ENCODE results near the gene UBTD2. TPM values are rescaled to one million over a fixed set of nuclear protein-coding genes. Genes with fewer than 3 reads are reported as not detected.

UBTD2 gene
- total RNA-seq, 4 donors from 2014 or later: 17.3 to 26.6 (median 20.2) TPM

DNA sequence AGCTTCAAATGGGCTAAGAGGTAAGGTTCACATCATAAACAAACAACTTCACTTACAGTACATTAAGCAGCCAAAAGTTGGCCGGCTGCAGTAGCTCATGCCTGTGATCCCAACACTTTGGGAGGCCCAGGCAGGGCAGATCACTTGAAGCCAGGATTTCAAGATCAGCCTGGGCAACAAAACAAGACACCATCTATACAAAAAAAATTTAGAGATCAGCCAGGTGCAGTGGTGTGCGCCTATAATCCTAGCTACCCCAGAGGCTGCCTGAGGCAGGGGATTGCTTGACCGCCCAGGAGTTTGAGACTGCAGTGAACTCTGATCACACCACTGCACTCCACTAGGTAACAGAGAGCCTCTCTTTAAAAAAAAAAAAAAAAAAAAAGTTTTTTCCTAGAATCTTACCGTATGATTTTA lies 16.9 kb downstream of the UBTD2 start:
- Histone ChIP-seq H3K4me3 (no peak overlapping the region), H3K27ac (peak overlapping the region in 1 of 4 donors; percentile 38), H3K4me1 (peaks cover 0 to 29% (median 4%) of the 10 kb centered on the region in 3 donors), H3K36me3 (no peaks in the 10 kb centered on the region), H3K27me3 (no peaks in the 10 kb centered on the region), H3K9me3 (no peaks in the 10 kb centered on the region)
- ATAC-seq: no peak
- WGBS, 2 donors (ENCODE audit: low coverage in 1 of 2): 47 to 75% methylated on average over 3 to 4 of the region's 4 CpGs
- TF ChIP-seq POLR2A (IDR thresholded peaks at IDR 0.05) (no peak), POLR2AphosphoS5 (IDR thresholded peaks at IDR 0.05) (no peak), CTCF (IDR thresholded peaks at IDR 0.05) (no peak), EP300 (IDR thresholded peaks at IDR 0.05) (no peak)

- no peaks in the 10 kb centered on the region for H3K27me3 ChIP-seq
- TF ChIP-seq POLR2A (IDR thresholded peaks at IDR 0.05): no peak
- no peak for TF ChIP-seq CTCF (IDR thresholded peaks at IDR 0.05)
- TF ChIP-seq EP300 (IDR thresholded peaks at IDR 0.05): no peak
- TF ChIP-seq POLR2AphosphoS5 (IDR thresholded peaks at IDR 0.05): no peak
- 48 to 54% methylated on average over 7 to 8 of the region's 10 CpGs for WGBS, 2 donors (ENCODE audit: low coverage in 1 of 2)
- no peak overlapping the region for H3K4me3 ChIP-seq
- peaks cover 0 to 34% (median 4%) of the 10 kb centered on the region in 3 donors for H3K4me1 ChIP-seq
- no peaks in the 10 kb centered on the region for H3K9me3 ChIP-seq
- ATAC-seq: no peak
- peak overlapping the region in 1 of 4 donors; percentile 38 for H3K27ac ChIP-seq
- no peaks in the 10 kb centered on the region for H3K36me3 ChIP-seq
Measured at GRCh38 chr5:172266071-172266675, 17.4 kb downstream of the UBTD2 start.

GRCh38 chr5:172264815-172265395 lies 18.7 kb downstream of the UBTD2 start:
- no peak for ATAC-seq
- H3K36me3 ChIP-seq: no peaks in the 10 kb centered on the region
- TF ChIP-seq EP300 (IDR thresholded peaks at IDR 0.05) (no peak), POLR2AphosphoS5 (IDR thresholded peaks at IDR 0.05) (no peak), CTCF (IDR thresholded peaks at IDR 0.05) (no peak), POLR2A (IDR thresholded peaks at IDR 0.05) (no peak)
- peaks cover 0 to 38% (median 4%) of the 10 kb centered on the region in 3 donors for H3K4me1 ChIP-seq
- H3K4me3 ChIP-seq: no peak overlapping the region
- H3K27me3 ChIP-seq: no peaks in the 10 kb centered on the region
- H3K9me3 ChIP-seq: no peaks in the 10 kb centered on the region
- 86% methylated on average over 3 to 4 of the region's 4 CpGs for WGBS, 2 donors (ENCODE audit: low coverage in 1 of 2)
- no peak overlapping the region for H3K27ac ChIP-seq

GRCh38 chr5:172255444-172255843 lies 28.1 kb downstream of the UBTD2 start:
- H3K36me3 ChIP-seq: peaks cover 0 to 15% of the 10 kb centered on the region in 2 donors
- TF ChIP-seq CTCF (IDR thresholded peaks at IDR 0.05) (no peak), POLR2A (IDR thresholded peaks at IDR 0.05) (no peak), EP300 (IDR thresholded peaks at IDR 0.05) (no peak), POLR2AphosphoS5 (IDR thresholded peaks at IDR 0.05) (no peak)
- 91 to 100% methylated on average over 2 to 9 of the region's 23 CpGs for WGBS, 2 donors (ENCODE audit: low coverage in 1 of 2)
- no peak overlapping the region for H3K4me3 ChIP-seq
- peaks cover 0 to 27% (median 0%) of the 10 kb centered on the region in 3 donors for H3K9me3 ChIP-seq
- no peaks in the 10 kb centered on the region for H3K27me3 ChIP-seq
- H3K4me1 ChIP-seq: no peaks in the 10 kb centered on the region
- no peak overlapping the region for H3K27ac ChIP-seq
- no peak for ATAC-seq

GRCh38 chr5:172252501-172252900 lies 31.1 kb downstream of the UBTD2 start:
- peaks cover 0 to 28% (median 0%) of the 10 kb centered on the region in 3 donors for H3K9me3 ChIP-seq
- 58 to 100% methylated on average over 1 to 2 of the region's 2 CpGs for WGBS, 2 donors (ENCODE audit: low coverage in 1 of 2)
- H3K27ac ChIP-seq: no peak overlapping the region
- TF ChIP-seq CTCF (IDR thresholded peaks at IDR 0.05) (no peak), EP300 (IDR thresholded peaks at IDR 0.05) (no peak), POLR2AphosphoS5 (IDR thresholded peaks at IDR 0.05) (no peak), POLR2A (IDR thresholded peaks at IDR 0.05) (no peak)
- no peak for ATAC-seq
- peaks cover 0 to 15% of the 10 kb centered on the region in 2 donors for H3K36me3 ChIP-seq
- H3K4me3 ChIP-seq: no peak overlapping the region
- H3K4me1 ChIP-seq: no peaks in the 10 kb centered on the region
- H3K27me3 ChIP-seq: no peaks in the 10 kb centered on the region
